Mucosa of rectum (tissue), 2 donors: Measurements from ENCODE around the gene HIF1AN.
"Not testable (repeated sequence)": the region's sequence is repeated elsewhere in the genome, so short reads cannot be mapped to it uniquely, and the experiment has no call there.

Source experiments
- H3K27ac ChIP-seq, 2 donors: one replicate each; pipeline ENCODE4 v1.7.0; 2013; ENCODE audit warnings: inconsistent platforms in 2 of 2, low read depth in 2 of 2, low read length in 2 of 2
- H3K27me3 ChIP-seq, 2 donors: one replicate each; pipeline ENCODE4 v1.7.0; 2013; ENCODE audit warnings: low read length in 2 of 2; ENCODE audit not compliant: control insufficient read depth in 2 of 2, insufficient read depth in 2 of 2
- H3K36me3 ChIP-seq, 2 donors: one replicate each; pipeline ENCODE4 v1.7.0; 2013; ENCODE audit warnings: low read length in 2 of 2; ENCODE audit not compliant: control insufficient read depth in 2 of 2, insufficient read depth in 2 of 2
- H3K4me1 ChIP-seq, 2 donors: one replicate each; pipeline ENCODE4 v1.7.0; 2013; ENCODE audit warnings: low read length in 2 of 2, mild to moderate bottlenecking in 1 of 2; ENCODE audit not compliant: control insufficient read depth in 2 of 2, insufficient read depth in 2 of 2
- H3K4me3 ChIP-seq, 2 donors: one replicate each; pipeline ENCODE4 v1.7.0; 2013; ENCODE audit warnings: low read length in 2 of 2
- H3K9ac ChIP-seq, 2 donors: one replicate each; pipeline ENCODE4 v1.7.0; 2013; ENCODE audit warnings: low read length in 2 of 2, low read depth in 1 of 2, mild to moderate bottlenecking in 1 of 2
- H3K9me3 ChIP-seq, 2 donors: one replicate each; pipeline ENCODE4 v1.7.0; 2013; ENCODE audit warnings: low read length in 2 of 2; ENCODE audit not compliant: control insufficient read depth in 2 of 2
- donor health status: healthy.
- donor health status: Normal muscosa, but diverticular disease.

The HIF1AN gene

DNA sequence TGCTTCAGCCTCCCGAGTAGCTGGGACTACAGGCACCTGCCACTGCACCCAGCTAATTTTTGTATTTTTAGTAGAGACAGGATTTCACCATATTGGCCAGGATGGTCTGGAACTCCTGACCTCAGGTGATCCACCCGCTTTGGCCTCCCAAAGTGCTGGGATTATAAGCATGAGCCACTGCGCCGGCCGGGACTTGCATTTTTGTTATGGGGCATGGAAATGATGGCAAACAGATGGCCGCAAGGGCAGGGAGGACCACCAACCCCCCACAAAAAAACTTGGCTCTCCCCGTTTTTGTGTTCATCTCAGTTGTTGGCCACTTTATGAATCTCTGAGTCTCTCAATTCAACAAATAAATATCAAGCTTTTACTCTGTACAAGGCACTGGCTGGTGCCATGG, 39.4 kb downstream of the HIF1AN start:
- H3K27me3 ChIP-seq, result peaks cover 13 to 26% of the 10 kb centered on the region in 2 donors
- H3K36me3 ChIP-seq, result not testable (repeated sequence)

DNA sequence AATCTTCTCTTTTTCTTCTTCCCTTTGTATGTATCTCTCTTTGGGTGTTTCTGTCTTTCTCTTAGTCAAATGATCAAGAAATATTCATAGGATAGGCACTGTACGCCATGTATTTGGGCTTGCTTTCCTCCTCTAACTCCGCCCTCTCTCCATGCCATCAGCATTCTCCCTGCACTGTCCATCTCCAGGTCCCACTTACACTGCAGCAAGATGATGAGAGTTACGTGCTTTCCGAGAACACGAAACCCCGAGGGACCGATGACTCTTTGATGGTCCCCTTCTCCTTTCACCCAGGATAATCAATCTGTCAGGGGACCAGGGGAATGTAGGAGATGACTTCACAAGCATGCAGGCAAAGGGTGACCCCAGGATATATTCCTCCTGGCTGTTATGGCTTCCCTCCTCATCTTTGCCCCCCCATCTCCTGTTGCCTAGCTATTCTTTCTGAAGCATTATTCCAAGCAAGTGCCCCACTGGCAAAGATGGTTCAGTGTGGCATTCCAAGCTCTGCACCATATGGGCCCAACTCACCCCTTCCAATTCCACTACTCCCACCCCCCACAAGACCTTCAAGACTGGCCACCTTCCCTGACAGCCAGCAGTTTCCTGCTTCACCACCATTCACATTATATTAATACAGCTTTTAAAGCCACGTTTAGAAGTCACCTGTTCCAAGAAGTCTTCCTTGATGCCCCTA, 40.0 kb downstream of the HIF1AN start:
- Histone ChIP-seq H3K36me3 (no peaks in the 10 kb centered on the region), H3K27me3 (peaks cover 13 to 20% of the 10 kb centered on the region in 2 donors), H3K9me3 (no peaks in the 10 kb centered on the region), H3K9ac (no peak overlapping the region), H3K4me3 (no peak overlapping the region), H3K4me1 (no peaks in the 10 kb centered on the region), H3K27ac (no peak overlapping the region)

More for the DNA sequence above, 39.4 kb downstream of the HIF1AN start:
- not testable (repeated sequence) for H3K9ac ChIP-seq, H3K9me3 ChIP-seq, H3K4me1 ChIP-seq, H3K27ac ChIP-seq, H3K4me3 ChIP-seq

DNA sequence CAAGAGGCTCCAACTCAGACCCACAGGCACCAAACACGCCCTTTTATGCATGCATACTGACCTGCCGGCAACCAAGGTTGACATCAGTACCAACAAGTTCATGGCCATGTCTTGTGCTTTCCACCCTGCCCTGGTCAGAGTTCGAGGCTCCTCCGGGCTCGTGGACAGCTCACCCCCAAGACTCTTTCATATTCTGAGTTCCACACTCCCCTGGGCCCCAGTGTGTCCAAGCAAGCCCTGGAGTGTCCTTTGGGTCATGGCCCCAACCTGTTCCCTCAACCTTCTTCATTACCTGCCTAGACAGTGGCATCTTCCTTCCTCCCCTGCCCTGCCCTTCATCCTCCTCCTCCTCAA, 40.5 kb downstream of the HIF1AN start:
- H3K4me1 ChIP-seq, result no peaks in the 10 kb centered on the region
- no peak overlapping the region for H3K4me3 ChIP-seq
- no peak overlapping the region for H3K27ac ChIP-seq
- H3K36me3 ChIP-seq, result no peaks in the 10 kb centered on the region
- no peak overlapping the region for H3K9ac ChIP-seq
- H3K27me3 ChIP-seq, result peaks cover 11 to 15% of the 10 kb centered on the region in 2 donors
- no peaks in the 10 kb centered on the region for H3K9me3 ChIP-seq

DNA sequence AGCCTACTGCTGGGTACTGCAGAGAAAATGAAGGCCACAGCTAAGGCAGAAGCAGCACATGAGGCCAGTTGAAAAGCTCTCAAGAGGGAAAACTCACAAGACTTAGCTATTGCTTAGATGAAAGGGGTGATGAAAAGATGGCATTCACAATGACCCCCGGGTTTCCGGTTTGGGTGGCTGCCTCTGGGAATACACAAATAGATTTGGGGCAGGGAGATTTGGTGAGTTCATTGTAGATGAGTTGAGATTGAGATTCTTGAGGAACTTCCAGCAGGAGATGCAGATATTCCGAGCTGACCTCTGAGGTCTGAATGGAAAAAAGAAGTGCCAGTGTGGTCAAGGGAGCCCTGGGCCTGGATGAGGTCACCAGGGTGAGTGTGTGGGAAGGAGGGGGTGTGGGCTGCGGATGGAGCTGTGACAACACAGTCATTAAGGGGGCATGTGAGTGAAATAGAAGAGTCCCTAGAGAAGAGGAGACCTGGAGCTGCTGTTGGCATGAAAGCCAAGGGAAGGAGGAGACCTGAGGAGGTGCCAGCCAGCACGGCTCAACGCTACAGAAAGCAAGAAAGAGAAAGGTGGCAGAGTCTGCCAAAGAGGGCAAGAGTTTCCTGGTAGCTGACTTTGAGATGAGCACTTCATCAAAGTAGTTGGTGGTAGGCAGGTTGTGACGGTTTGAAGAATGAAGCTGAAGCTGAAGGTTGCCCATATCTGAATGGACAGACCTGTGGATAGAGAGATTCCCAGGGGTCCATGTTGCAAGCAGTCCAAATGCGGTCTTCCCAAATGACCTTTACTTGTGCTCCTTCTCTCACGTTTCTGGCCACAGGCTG, 43.7 kb downstream of the HIF1AN start:
- Histone ChIP-seq H3K4me3 (no peak overlapping the region), H3K27me3 (peaks cover 5 to 8% of the 10 kb centered on the region in 2 donors), H3K9me3 (no peaks in the 10 kb centered on the region), H3K9ac (no peak overlapping the region), H3K36me3 (no peaks in the 10 kb centered on the region), H3K4me1 (no peaks in the 10 kb centered on the region), H3K27ac (no peak overlapping the region)

DNA sequence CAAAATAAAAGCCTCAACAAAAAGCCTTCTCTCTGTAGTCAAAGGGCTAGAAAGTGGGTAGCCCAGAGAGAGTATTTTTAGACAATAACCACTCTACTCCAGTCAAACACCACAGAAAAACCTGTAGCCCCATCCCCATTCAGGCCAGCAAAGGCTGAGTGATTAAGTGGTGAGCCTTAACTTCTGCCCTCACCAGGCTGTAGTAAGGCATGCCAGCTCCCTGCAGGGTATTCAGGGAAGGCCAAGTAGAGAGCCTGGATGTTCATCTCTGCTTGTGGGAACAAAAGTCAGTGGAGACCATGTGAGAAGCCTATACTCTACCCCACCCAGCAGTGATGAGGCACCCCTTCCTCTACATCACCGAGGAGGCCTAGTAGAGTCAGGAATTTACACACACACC, 51.2 kb downstream of the HIF1AN start:
- peaks cover 8 to 15% of the 10 kb centered on the region in 2 donors for H3K27me3 ChIP-seq

DNA sequence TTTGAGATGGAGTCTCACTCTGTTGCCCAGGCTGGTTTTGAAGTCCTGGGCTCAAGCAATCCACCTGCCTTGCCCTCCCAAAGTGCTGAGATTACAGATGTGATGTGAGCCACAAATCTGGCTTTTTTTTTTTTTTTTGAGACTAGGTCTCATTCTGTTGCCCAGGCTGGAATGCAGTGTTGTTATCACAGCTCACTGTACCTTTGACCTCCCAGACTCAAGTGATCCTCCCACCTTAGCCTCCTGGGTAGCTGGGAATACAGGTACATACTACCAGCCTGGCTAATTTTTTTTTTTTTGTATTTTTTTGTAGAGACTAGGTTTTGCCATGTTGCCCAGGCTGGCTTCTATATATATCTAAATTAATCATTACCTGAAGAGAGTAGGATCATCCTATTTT, 62.4 kb downstream of the HIF1AN start:
- no peaks in the 10 kb centered on the region for H3K4me1 ChIP-seq
- no peaks in the 10 kb centered on the region for H3K36me3 ChIP-seq
- peaks cover 7 to 13% of the 10 kb centered on the region in 2 donors for H3K27me3 ChIP-seq

More for the DNA sequence above, 51.2 kb downstream of the HIF1AN start:
- Histone ChIP-seq H3K9ac (no peak overlapping the region), H3K4me3 (no peak overlapping the region), H3K9me3 (peaks cover 0 to 3% of the 10 kb centered on the region in 2 donors), H3K36me3 (no peaks in the 10 kb centered on the region), H3K27ac (no peak overlapping the region), H3K4me1 (no peaks in the 10 kb centered on the region)

DNA sequence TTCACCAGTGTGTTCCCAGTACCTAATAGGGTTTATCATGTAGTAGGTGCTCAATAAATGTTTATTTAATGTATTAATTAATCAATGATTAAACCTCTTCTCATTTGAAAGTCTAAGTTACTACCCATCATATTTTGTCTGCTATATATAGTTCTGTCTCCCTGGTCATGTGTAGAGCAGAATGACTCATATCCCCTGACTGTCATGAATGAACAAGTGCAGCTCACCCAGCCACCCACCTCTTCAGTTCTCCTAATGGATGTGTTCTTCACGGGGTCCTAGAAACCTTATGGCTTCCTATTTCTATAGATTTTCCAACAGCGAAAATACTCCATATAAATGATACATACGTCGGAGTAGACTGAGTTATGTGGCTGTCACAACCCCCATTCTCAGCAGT, 64.5 kb downstream of the HIF1AN start:
- Histone ChIP-seq H3K27ac (no peak overlapping the region), H3K36me3 (no peaks in the 10 kb centered on the region), H3K9ac (no peak overlapping the region), H3K4me1 (no peaks in the 10 kb centered on the region), H3K4me3 (no peak overlapping the region), H3K27me3 (peaks cover 7 to 10% of the 10 kb centered on the region in 2 donors), H3K9me3 (no peaks in the 10 kb centered on the region)

More for the DNA sequence above, 62.4 kb downstream of the HIF1AN start:
- Histone ChIP-seq H3K27ac (no peak overlapping the region), H3K4me3 (no peak overlapping the region), H3K9me3 (no peaks in the 10 kb centered on the region), H3K9ac (no peak overlapping the region)

DNA sequence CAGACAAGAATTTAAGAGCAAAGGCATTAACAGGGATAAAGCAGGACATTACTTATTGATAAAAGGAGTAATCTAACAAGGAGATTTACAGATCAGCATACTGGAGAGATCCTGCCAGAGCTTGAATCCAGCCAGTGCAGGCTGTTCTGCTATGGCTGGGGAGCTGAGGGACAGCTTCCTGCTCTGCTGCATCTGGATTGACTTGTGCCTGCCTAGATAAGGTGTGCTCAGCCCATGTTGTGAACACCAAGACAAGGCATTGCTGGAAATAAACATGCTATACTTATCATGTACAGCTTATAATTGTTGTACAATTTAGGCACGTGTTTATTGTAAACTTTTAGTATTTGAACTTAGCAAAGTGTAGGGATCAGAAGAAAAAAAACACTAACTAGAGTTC, 71.7 kb downstream of the HIF1AN start:
- Histone ChIP-seq H3K9ac (no peak overlapping the region), H3K4me1 (no peaks in the 10 kb centered on the region), H3K36me3 (no peaks in the 10 kb centered on the region), H3K4me3 (no peak overlapping the region), H3K9me3 (peaks cover 0 to 3% of the 10 kb centered on the region in 2 donors), H3K27me3 (peaks cover 9 to 12% of the 10 kb centered on the region in 2 donors), H3K27ac (no peak overlapping the region)
